ENCODE results near the gene ITPKC.
A peak's percentile ranks its signal among the peaks of the same experiment; 100 is the strongest.

Gene ITPKC

DNA sequence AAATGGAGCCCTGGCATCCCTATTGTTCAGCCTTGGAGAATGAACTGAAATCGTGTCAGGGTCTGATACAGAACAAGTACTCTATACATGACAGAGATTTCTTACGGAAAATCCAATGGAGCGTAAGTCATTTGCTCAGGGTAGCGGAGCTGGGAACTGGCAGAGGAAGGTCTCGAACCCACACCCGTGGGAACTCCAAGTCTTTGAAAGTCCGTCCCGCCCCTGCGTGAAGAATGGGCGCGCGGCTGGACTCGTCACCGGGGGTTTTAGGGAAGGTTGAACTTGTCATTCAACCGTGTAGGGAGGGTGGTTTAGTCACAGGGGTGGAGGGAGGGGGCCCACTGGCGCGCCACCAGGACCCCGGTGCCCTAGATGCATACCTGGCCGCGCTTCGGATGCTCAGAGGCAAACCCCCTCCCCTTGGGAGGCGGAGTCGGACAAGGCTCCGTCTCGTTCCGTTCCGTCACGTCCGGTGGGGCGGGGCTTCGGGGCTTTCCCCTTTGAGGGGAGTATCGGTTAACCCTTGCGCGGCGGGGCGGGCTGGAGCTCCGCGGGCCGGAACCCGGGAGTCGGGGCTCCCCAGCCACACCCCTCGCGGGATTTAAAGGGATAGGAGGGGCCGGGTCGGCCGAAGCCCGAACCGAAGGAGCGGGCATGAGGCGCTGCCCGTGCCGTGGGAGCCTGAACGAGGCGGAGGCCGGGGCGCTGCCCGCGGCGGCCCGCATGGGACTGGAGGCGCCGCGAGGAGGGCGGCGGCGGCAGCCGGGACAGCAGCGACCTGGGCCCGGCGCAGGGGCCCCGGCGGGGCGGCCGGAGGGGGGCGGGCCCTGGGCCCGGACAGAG is at the start of gene ITPKC, which contains the start of gene COQ8B:
TSS of gene ITPKC (plus strand) at position 631 of the 843 bp plus-strand sequence. CDS start at position 655, 24 bp downstream.
TSS of gene COQ8B (minus strand) at position 405 of the 843 bp plus-strand sequence. CDS start 2,254 bp downstream, outside the sequence.
- DNase-seq: peak; percentile 89 to 99 (median 96)

DNA sequence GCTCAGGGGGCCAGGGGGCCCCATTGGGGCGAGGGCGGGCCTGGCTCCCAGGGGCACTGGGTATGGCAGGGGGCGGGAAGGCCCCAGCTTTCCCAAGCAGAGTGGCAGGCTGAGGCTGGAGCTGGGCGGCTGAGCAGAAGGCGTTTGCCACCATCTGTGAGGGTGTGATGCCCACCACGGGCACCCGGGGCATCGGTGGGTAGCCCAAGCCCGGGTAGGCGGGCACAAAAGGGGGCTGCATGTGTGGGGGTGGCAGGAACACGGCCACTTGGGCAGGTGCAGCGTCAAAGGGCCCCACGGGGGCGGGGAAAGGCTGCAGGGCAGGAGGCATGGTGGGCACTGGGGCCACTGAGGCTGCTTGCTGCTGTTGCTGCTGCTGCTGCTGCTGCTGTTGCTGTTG is 49.3 kb upstream of the ITPKC start:
- DNase-seq: no peak

DNA sequence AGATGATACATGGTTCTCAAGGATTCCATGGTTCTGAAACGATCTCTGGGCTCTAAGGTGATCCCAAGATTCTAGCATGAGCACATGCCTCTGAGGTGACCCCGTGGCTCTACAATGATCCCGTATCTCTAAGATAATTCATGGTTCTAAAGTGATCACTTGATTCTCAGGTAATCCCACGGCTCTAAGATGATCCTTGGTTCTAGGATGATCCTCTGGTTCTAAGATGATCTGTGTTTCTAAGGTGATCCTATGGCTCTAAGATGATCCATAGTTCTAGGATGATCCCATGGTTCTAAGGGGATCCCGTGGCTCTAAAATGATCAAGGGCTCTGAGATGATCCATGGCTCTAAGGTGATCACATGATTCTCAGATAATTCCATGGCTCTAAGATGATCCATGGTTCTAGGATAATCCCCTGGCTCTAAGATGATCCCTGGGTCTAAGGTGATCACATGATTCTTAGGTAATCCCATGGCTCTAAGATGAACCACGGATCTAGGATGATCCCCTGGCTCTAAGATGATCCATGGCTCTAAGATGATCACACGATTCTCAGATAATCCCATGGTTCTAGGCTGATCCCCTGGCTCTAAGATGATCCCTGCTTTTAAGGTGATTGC is 47.8 kb upstream of the ITPKC start:
- DNase-seq: no peak

DNA sequence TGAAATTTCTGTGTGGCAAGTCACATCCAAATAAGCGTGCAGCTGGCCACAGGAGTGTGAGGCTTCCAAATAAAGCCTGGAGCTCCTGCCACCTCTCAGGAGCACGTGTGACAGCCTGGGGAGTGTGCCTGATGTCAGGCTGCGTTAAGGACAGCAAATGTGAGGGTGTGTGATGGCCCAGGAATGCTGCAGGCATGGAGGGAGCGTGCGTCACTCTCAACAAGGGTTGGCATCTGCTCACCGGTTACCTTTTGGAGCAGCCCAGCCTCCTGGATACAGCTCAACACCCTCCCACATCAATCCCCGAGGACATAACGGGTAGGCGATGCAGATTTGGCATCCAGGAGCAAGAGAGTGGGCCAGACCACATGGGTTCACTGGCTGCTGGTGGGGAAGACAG is 45.5 kb upstream of the ITPKC start:
- peak in 1 of 14 donors; percentile 79 for DNase-seq

DNA sequence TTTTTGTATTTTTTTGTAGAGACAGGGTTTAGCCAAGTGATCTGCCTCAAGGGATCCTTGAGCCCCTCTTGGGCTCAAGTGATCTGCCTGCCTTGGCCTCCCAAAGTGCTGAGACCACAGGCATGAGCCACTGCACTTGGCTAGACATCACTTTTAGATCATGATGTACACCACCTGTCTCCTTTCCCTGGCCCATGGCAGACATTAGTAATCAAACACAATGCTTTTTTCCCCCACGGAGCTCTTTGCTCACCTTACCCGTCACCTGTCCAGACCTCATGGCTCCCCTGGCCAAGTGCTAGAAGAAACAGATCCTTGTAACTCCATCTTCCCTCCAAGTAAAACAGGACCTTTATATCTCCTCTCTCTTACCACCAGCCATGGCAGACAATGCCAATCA is 44.9 kb upstream of the ITPKC start:
- no peak for DNase-seq

DNA sequence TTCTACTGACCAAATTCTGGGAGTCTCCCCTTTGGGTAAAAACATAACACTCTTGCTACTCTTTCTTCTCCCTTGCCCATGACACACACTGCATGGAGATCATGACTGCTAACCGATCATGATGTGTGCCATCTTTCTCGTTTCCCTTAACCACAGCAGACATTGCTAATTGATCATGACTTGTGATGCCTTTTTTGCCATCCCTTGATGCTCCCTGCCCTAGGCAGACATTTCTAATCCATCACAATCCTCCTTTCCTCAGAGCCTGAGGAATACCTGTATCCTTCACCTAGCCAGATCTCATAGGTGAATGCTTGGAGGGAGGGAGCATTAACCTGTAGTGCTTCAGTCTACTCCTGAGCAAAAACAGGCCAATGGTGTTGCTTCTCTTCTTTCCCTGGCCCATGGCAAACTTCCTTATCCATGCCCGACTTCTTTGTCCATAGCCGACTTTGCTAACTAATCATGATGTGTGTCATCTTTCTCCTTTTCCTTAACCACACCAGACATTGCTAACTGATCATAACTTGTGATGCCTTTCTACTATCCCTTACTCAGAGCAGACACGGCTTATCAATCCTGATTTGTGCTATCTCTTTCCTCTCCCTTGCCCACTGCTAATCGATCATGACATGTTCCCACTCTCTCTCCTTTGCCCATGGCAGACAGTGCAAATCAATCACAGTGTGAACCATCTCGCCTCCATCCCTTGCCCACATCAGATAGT is 44.2 kb upstream of the ITPKC start:
- no peak for DNase-seq

DNA sequence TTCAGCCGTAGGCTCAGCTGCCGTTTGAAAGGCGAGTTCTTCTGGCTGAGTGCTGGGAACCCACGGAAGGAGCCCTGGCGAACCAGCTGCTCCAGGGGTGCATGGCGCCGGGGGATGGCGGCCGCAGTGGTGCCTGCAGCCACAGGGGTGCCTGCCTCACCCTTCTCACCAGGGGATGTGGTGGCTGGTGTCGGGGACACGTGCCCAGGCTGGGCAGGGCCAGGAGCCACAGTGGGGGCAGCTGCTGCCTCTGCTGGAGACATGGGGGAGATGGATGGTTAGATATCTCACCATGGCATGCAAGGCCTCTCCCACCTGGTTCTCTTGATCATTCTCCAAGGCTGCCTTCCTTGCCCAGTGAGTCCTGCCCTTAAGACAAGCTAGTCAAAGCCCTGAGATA is 43.5 kb upstream of the ITPKC start:
- no peak for DNase-seq

DNA sequence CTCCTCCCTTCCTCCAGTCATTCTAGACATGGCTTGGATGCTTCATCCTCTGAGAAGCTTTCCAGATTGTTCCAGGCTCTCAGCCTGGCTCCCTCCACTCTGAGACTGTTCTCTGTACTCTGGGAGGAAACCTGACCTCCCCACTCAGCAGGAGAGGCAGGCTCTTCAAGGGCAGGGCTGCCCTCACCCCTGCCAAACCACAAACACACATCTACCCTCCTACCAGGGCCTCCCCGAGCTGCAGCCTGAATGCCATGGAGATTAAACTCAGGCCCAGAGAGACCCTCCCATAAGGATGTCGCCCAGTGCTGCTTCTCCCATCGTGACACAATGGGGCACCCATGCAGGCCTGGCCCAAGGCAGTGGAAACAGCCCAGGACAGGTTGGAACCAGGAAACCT is 42.6 kb upstream of the ITPKC start:
- no peak for DNase-seq

DNA sequence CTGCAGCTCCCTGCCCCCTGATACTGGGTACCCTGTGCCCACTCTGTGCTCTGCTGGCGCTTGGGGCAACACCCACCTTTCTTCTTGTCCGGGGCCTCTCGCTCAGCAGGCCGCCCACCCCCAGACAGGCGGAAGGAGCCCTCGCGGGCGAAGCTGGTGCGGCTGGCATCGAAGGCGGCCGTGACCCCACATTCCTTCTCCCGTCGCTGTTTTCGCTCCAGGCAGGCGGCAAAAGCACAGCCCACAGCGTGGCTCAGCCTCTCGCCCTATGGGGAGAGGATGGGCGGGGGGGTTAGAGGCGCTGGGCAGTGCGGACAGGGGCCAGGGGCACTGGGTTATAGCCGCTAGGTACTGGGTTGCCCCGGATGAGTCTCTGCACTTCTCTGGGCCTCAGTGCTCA is 39.8 kb upstream of the ITPKC start:
- no peak for DNase-seq

DNA sequence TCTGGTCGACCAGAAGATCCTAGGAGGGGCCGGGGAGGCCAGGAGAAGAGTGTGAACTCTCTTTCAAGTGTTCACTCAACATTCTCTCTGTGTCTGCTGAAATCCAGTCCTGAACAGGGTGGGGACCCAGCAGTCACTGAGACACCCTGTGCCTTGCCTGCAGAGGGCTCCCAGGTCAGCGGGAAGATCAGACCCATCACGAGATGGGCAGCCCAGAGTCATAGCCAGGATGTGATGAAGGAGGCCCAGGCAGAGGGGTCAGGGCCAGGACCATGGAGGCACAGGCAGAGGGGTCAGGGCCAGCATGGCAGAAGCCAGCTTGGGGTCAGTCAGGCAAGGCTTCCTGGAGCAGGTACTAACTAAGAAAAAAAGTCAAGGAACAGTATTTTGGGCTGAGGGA is 35.9 kb upstream of the ITPKC start:
- DNase-seq: no peak

DNA sequence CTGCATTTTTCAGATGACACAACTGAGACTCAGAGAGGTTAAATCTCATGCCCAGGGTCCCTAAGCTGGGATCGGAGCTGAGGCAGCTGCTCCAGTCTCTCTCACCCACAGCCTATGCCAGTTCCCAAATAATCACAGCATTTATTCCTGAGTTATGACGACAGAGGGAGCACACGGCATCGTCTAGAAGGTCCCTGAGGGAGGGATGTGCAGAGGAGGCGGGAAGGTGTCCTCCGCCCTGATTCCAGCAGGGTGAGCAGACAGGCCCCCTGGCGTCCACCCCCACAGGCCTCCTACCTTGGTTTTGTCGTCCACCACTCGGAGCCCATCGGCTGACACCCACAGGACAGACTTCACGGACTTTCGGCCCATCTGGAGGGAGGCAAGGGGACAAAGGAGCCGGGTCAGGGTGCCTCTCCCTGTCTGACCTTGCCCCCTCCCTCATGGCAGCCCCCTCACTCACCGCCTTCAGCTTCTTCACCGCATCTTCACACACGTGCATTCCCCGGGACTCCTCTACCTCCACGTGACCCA is 34.4 kb upstream of the ITPKC start:
- DNase-seq: no peak

DNA sequence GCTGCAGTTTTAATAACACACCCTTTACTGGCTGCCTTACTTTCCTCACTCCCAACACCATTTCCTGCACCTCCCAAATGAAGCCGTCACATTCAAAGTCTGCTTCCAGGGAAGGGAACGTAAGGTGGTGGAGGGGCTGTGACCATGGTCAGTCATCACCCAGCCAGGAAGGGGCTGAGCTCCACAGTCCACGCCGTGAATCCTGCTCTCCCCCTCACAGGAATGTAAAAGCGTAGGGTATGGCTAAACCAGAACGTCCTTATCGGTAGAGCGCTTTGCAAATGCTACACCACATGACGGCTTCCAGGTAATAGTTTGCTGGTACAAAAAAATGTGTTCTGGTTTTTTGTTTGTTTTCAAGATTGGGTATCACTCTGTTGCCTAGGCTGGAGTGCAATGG is 33.5 kb upstream of the ITPKC start:
- DNase-seq: no peak

DNA sequence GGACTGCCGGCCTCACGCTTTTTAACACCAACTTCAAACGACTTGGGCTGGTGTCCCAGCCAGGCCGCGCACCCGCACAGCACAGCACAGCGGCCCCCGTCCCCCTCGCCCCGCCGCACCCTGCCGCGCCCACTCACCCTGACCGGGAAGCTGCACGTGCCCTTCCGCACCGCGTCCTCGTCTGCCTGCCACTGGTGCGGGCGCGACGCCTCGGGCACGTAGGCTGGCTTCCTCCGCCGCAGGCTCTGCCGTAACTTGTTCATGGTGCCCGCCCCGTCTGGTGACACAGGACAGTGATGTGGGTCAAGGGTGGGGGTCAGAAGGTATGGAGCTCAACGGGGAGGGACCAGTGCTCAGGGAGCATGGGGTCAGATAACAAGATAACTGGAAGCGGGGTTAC is 32.6 kb upstream of the ITPKC start:
- DNase-seq: no peak

DNA sequence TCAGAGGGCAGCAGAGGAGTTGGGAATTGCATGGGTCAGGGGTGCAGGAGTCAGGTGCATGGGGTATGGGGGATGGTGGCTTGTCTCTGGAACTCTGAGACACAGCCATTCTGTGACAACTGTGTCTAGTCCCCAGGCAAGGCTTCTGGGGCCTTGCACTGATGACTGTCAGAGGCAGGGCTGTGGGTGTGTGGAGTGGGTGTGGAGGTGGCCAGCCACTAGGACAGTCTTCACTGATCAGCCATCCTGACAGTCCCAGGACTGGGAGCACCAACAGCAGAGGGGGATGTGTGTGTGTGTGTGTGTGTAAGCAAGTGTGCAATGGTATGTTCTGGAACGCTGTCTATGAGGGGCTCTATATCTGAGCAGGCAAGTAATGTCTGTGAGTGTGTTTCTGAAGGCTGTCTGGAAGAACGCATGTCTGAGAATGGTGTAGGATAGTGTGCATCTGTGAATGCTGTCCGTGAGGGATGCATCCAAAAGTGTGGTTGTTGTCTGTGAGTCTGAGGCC is 31.8 kb upstream of the ITPKC start:
- DNase-seq: no peak

DNA sequence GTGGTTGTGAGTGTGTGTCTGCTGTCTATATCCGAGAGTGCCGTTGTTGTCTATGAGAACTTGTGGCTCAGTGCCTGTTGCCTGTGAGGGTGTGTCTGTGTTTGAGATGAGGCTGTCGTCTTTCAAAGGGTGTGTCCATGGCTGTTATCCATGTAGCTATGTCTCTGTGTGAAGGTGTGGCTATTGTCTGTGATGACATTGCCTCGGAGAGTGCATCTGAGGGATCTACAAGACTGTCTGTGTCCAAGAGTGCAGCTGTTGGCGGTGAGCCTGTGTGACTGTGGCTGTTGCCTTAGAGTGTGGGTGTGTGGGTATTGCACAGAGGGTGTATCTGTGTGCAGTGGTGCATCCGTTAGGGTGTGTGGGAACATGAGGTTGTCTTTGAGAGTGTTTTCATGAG is 31.3 kb upstream of the ITPKC start:
- no peak for DNase-seq

DNA sequence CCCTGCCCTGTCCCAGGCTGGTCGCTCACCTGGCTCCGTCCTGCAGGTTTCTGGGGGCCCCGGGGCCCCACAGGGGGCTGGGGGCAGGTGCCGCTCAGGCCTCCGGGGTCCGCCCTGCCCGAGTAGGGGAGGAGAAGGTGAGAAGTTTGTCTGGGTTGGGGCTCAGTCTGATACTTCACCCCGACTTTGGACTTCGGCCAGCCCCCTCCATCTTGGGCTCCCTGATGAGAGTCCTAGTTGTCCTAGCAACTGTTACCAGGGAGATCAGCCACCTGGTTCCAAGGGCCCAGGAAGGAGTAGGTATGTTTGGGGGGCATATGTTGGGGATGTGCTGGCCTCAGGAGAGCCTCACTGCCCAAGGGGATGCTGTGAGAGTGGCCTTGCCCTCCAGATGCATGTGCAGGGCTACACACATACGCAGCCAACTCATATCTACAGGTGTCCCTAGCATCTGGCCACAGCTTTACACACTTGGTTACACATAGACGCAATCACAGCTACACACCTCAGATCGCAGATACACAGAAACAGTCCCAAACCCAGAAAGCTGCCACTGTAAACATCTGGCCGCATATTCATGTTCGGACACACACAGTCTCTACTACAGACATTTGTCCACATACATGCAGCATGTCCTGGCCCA is 29.9 kb upstream of the ITPKC start:
- peak in 1 of 14 donors; percentile 21 for DNase-seq

DNA sequence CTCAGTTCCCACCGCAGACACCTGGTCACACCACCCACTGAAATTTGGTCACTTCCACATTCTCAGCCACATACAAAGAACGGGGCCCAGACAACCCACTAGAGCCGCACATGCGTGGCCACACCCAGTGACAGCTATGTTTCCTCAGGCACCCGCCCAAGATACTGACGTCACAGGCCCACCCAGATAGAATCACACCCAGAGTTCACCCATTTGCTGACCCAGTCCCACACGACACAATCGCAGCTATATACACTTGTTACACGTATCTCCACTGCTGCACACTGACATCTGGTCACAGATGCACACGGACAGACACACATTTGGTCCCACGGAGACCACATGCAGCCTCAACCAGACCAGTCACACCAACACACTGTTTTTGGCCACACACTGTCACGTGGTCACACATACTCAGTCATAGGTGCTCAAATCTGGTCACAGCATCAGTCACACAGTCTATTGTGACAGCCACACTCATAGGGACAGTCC is 29.3 kb upstream of the ITPKC start:
- DNase-seq: peak in 1 of 14 donors; percentile 45

DNA sequence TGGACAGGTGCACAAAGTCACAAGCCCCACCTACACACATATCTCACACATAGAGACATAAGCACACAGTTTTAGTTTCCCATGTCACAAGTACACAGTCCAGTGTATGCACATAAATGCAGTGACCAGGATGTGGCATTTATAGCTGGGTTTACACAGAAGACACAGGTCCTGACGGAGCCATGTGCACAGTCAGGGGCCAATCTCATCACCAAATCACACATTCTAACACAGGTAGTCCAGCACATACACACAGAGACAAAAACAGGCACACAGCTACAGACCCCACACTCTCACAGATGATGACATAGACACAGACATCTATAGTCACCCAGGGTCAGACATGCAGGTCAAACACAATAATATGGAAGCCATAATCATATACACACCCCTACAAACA is 28.6 kb upstream of the ITPKC start:
- no peak for DNase-seq

DNA sequence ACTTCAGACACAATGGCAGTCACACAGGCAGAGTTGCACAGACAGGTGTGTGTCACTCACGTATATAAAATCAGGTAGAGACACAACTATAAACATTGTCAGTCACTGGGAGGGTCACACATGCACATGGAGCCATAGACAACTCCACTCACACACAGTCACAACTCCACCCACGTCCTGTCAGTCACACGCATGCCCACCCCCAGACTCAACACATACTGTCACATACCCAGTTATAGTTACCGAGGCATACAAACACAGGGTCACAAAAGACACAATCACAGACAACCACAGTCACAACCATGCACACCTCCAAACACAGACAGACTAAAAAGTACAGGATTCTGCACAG is 27.9 kb upstream of the ITPKC start:
- DNase-seq: no peak

DNA sequence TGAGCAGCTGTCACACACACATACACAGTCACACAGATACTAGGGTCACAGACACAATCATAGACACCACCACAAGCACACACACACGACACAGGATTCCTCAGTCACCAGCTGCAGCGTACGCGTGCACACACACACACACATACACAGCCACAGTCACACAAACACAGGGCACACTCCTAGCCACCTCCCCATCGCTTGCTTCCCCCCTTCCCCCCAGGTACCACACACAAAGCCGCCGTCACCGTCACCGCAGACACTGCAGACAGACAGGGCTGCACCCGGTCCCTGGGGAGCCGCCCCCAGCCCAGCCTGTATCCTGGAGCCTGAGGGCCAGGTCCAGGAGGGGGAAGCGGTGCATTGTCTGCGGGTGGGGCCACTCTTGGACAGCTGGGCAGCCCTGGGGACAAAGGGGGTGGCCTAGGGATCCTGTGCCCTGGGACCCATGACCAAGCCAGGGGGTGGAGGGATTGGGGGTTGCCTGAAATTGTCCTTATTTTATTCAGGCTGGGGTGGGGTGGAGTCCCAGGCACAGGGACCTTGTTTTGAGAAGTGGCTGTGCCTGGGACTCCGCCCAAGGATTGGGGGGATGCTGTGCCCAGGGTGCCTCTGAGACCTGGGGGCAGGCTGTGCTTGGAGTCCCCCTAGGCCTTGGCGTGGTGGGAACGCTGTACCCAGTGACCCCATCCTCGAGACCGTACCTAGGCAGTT is 27.4 kb upstream of the ITPKC start:
- DNase-seq: peak in 1 of 14 donors; percentile 22

DNA sequence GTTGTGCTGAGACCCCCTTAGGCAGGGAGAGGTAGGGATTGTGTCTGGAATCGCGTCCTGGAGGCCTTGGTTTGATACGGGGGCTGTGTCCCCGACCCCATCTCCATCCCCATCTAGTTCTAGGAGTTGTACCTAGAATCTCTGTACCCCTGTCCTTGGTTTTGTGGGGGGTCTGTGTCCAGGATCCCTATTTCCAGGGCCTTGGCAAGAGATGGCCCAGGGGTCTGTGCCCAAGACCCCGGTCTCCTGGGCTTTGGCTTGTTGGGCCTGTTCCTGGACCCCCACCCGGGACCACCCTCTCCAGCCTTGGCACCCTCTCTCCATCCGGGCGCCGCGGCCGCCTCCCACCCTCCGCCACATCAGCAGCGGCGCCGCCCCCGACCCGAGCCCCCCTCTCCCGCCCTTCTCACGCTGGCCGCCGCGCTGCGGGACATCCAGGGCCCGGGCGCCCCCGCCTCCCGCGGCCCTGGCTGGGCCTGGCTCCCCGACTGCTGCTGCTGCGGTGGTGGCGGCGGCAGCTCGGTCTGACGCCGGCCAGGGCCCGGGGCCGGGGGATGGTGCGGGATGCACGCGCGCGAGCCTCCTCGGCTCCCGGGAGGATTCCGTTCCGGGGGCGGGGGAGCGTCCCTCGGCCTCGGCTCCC is 26.7 kb upstream of the ITPKC start, which contains the start of gene NUMBL:
TSS of gene NUMBL (minus strand) at position 602 of the 643 bp plus-strand sequence. CDS start at position 434, 168 bp downstream.
- peak in 1 of 14 donors; percentile 54 for DNase-seq
